HEK293T (cell line): Measurements from ENCODE around the gene MTHFD2.

Source experiments
- CTCF ChIA-PET: fragments of 350-600 bp; formaldehyde crosslinking; extraction: SDS; loops from one replicate; lab custom pipeline; 2021; ENCODE audit warnings: antibody characterized with exemption, inconsistent platforms; lab: Yijun Ruan, JAX
- POLR2A ChIA-PET: fragments of 350-600 bp; formaldehyde crosslinking; extraction: SDS; loops from one replicate; lab custom pipeline; 2020; ENCODE audit warnings: antibody characterized with exemption, inconsistent platforms; lab: Yijun Ruan, JAX
- DNase-seq: peaks from one replicate; pipeline ENCODE4 v3.0.0; 2012; ENCODE audit warnings: mixed read lengths; ENCODE audit errors: extremely low spot score
- ARNT ChIP-seq: fragments of 450-650 bp; IDR thresholded peaks from 2 replicates; pipeline ENCODE4 v1.6.1; 2017; ENCODE audit warnings: mild to moderate bottlenecking
- BHLHE40 ChIP-seq: fragments of 450-650 bp; IDR thresholded peaks from 2 replicates; pipeline ENCODE4 v1.6.1; 2016; ENCODE audit warnings: mild to moderate bottlenecking, moderate library complexity, borderline replicate concordance
- CTBP1 ChIP-seq: fragments of 450-650 bp; IDR thresholded peaks from 2 replicates; pipeline ENCODE4 v1.6.1; 2016; ENCODE audit warnings: borderline replicate concordance
- ELF4 ChIP-seq: fragments of 450-650 bp; IDR thresholded peaks from 2 replicates; pipeline ENCODE4 v1.6.1; 2017; ENCODE audit warnings: antibody characterized with exemption
- FOXA1 ChIP-seq: fragments of 450-650 bp; IDR thresholded peaks from 2 replicates; pipeline ENCODE4 v1.6.1; 2016; ENCODE audit warnings: mild to moderate bottlenecking
- FOXK2 ChIP-seq: fragments of 450-650 bp; IDR thresholded peaks from 2 replicates; pipeline ENCODE4 v1.6.1; 2016; ENCODE audit warnings: mild to moderate bottlenecking
- FOXM1 ChIP-seq: fragments of 450-650 bp; IDR thresholded peaks from 2 replicates; pipeline ENCODE4 v1.6.1; 2017; ENCODE audit warnings: mild to moderate bottlenecking, borderline replicate concordance
- HDGF ChIP-seq: fragments of 450-650 bp; IDR thresholded peaks from 2 replicates; pipeline ENCODE4 v1.6.1; 2017; ENCODE audit warnings: antibody characterized with exemption, borderline replicate concordance
- L3MBTL2 ChIP-seq: fragments of 450-650 bp; conservative IDR thresholded peaks from 2 replicates; pipeline ENCODE4 v1.6.1; 2016; ENCODE audit warnings: mild to moderate bottlenecking
- LEF1 ChIP-seq: fragments of 450-650 bp; IDR thresholded peaks from 2 replicates; pipeline ENCODE4 v1.6.1; 2017; ENCODE audit warnings: mild to moderate bottlenecking, borderline replicate concordance
- NFRKB ChIP-seq: fragments of 450-650 bp; IDR thresholded peaks from 2 replicates; pipeline ENCODE4 v1.6.1; 2016; ENCODE audit warnings: mild to moderate bottlenecking, moderate library complexity
- PKNOX1 ChIP-seq: fragments of 450-650 bp; IDR thresholded peaks from 2 replicates; pipeline ENCODE4 v1.6.1; 2016
- SP1 ChIP-seq: fragments of 450-650 bp; IDR thresholded peaks from 2 replicates; pipeline ENCODE4 v1.6.1; 2017
- SUZ12 ChIP-seq: fragments of 450-650 bp; IDR thresholded peaks from 2 replicates; pipeline ENCODE4 v1.6.1; 2016; ENCODE audit warnings: mild to moderate bottlenecking
- TARDBP ChIP-seq: fragments of 450-650 bp; IDR thresholded peaks from 2 replicates; pipeline ENCODE4 v1.6.1; 2016
- ZNF384 ChIP-seq: fragments of 450-650 bp; IDR thresholded peaks from 2 replicates; pipeline ENCODE4 v1.6.1; 2016

The MTHFD2 gene

GRCh38 chr2:74242354-74243071 is 44.1 kb downstream of the MTHFD2 start:
- TF ChIP-seq NFRKB (no peak), HDGF (no peak), FOXK2 (no peak), ZNF384 (no peak), FOXM1 (no peak), PKNOX1 (no peak), ELF4 (no peak), LEF1 (no peak), SP1 (no peak), TARDBP (no peak), L3MBTL2 (no peak), CTBP1 (no peak), SUZ12 (no peak), ARNT (no peak), FOXA1 (no peak), BHLHE40 (no peak)
- POLR2A ChIA-PET = no interaction called here
- DNase-seq = no peak
- CTCF ChIA-PET = no interaction called here

GRCh38 chr2:74244286-74244685 is 45.9 kb downstream of the MTHFD2 start:
- CTCF ChIA-PET = no interaction called here
- no peak for TF ChIP-seq LEF1
- no peak for TF ChIP-seq FOXK2
- TF ChIP-seq CTBP1 = no peak
- no peak for TF ChIP-seq FOXM1
- no peak for TF ChIP-seq BHLHE40
- TF ChIP-seq ARNT = no peak
- TF ChIP-seq NFRKB = no peak
- TF ChIP-seq L3MBTL2 = no peak
- no peak for TF ChIP-seq TARDBP
- no peak for TF ChIP-seq SP1
- POLR2A ChIA-PET = no interaction called here
- DNase-seq = no peak

- TF ChIP-seq LEF1 = no peak
- TF ChIP-seq HDGF = no peak
- TF ChIP-seq ZNF384 = no peak
- no peak for TF ChIP-seq CTBP1
- TF ChIP-seq TARDBP = no peak
- no peak for TF ChIP-seq FOXK2
- TF ChIP-seq FOXA1 = no peak
- no peak for TF ChIP-seq PKNOX1
- TF ChIP-seq NFRKB = no peak
- TF ChIP-seq ELF4 = no peak
- DNase-seq = no peak
- POLR2A ChIA-PET = no interaction called here
- CTCF ChIA-PET = no interaction called here
Observed at GRCh38 chr2:74246496-74247195, 48.2 kb downstream of the MTHFD2 start.

GRCh38 chr2:74249406-74250122 is 51.1 kb downstream of the MTHFD2 start:
- CTCF ChIA-PET = interaction anchor here (0.6 to 1.9 kb wide), 12 partner anchors 10 to 142 kb away, joined by 3 to 17 read pairs (median 3); no protein-coding TSS in a partner anchor
- TF ChIP-seq L3MBTL2 = no peak
- TF ChIP-seq PKNOX1 = no peak
- TF ChIP-seq ARNT = no peak
- no peak for TF ChIP-seq ELF4
- no peak for TF ChIP-seq CTBP1
- no peak for TF ChIP-seq HDGF
- no peak for TF ChIP-seq NFRKB
- no peak for TF ChIP-seq ZNF384
- no peak for TF ChIP-seq FOXM1
- TF ChIP-seq SP1 = no peak
- TF ChIP-seq FOXK2 = no peak
- POLR2A ChIA-PET = no interaction called here
- DNase-seq = no peak

- ChIA-PET CTCF (interaction anchor here (0.6 to 1.9 kb wide), 12 partner anchors 10 to 141 kb away, joined by 3 to 17 read pairs (median 3); no protein-coding TSS in a partner anchor), POLR2A (no interaction called here)
- DNase-seq = peak; percentile 72
- TF ChIP-seq BHLHE40 (no peak), FOXM1 (no peak), NFRKB (no peak), ELF4 (no peak), HDGF (no peak), L3MBTL2 (no peak), ARNT (no peak), SUZ12 (no peak), FOXK2 (no peak), SP1 (no peak), LEF1 (no peak), TARDBP (no peak), PKNOX1 (no peak), FOXA1 (no peak), ZNF384 (no peak), CTBP1 (no peak)
Observed at GRCh38 chr2:74250189-74250631, 51.8 kb downstream of the MTHFD2 start.
